ENCODE measurements around the gene PRSS57.
"Not testable (repeated sequence)": the region's sequence is repeated elsewhere in the genome, so short reads cannot be mapped to it uniquely, and the experiment has no call there.

Gene PRSS57

GRCh38 chr19:677601-678436 is 17.4 kb downstream of the PRSS57 start:
- DNase-seq (ENCODE audit: insufficient read length, low spot score) (peak; percentile 83), FAIRE-seq (no peak)
- TF ChIP-seq POLR2A (IDR thresholded peaks at IDR 0.05; ENCODE audit: low read depth, low read length): no peak

GRCh38 chr19:677201-677600 is 18.1 kb downstream of the PRSS57 start:
- DNase-seq (ENCODE audit: insufficient read length, low spot score): peak; percentile 95
- FAIRE-seq: no peak

GRCh38 chr19:676339-677105 is 18.7 kb downstream of the PRSS57 start, which contains the start of gene FSTL3:
FSTL3 (plus strand) TSS chr19:676392; CDS start chr19:676424, 32 bp downstream.
- no peak for DNase-seq (ENCODE audit: insufficient read length, low spot score)
- peak; percentile 90 for TF ChIP-seq POLR2A (IDR thresholded peaks at IDR 0.05; ENCODE audit: low read depth, low read length)
- FAIRE-seq: no peak

More at GRCh38 chr19:677201-677600, 18.1 kb downstream of the PRSS57 start:
- TF ChIP-seq POLR2A (IDR thresholded peaks at IDR 0.05; ENCODE audit: low read depth, low read length): no peak

DNA sequence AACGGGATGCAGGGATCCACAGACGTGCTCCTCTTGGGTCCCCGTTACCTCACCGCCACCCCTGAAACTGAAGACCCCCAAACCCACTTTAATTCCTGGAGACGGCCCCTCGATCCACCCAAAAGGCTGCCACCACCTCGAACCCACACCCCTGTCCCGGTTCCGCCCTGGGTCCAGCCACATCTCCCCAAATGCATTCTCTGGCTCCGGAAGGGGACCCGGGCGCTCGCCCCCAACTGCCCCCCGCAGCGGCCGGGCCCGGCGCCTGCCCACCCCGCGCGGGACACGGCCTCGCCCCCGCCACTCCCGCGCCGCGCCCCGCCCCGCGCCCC is 19.3 kb downstream of the PRSS57 start:
- no peak for DNase-seq (ENCODE audit: insufficient read length, low spot score)
- FAIRE-seq: no peak
- no peak for TF ChIP-seq POLR2A (IDR thresholded peaks at IDR 0.05; ENCODE audit: low read depth, low read length)

DNA sequence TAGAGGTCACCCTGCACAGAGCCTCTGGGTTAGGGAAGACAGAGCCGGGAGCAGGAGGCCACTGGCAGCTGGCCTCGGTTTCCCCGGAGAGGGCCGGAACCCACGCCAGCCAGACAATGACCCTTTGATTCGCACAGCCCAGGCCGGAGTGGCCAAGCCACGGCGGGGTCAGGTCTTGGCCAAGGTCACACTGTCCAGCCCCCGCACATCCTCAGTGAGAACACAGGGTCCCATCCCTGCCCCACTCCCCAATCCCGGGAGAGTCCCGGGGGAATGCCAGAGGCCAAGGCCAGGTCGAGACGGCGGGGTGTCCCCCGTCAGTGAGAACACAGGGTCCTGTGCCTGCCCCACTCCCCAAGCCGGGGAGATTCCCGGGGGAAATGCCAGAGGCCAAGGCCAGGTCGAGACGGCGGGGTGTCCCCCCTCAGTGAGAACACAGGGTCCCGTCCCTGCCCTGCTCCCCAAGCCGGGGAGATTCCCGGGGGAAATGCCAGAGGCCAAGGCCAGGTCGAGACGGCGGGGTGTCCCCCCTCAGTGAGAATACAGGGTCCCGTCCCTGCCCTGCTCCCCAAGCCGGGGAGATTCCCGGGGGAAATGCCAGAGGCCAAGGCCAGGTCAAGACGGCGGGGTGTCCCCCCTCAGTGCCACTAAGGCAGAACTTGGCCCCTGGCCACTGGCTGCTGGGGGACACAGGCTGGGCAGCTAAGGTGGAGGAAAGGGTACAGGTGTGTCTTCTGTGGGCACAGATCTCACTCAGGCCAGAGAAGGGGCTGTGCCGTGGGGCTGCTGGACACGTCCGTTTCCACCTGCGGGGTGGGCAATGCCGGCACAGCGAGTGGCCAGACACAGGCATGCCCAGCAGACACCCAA is 20.7 kb downstream of the PRSS57 start:
- no peak for DNase-seq (ENCODE audit: insufficient read length, low spot score)
- FAIRE-seq: no peak
- TF ChIP-seq POLR2A (IDR thresholded peaks at IDR 0.05; ENCODE audit: low read depth, low read length): no peak

DNA sequence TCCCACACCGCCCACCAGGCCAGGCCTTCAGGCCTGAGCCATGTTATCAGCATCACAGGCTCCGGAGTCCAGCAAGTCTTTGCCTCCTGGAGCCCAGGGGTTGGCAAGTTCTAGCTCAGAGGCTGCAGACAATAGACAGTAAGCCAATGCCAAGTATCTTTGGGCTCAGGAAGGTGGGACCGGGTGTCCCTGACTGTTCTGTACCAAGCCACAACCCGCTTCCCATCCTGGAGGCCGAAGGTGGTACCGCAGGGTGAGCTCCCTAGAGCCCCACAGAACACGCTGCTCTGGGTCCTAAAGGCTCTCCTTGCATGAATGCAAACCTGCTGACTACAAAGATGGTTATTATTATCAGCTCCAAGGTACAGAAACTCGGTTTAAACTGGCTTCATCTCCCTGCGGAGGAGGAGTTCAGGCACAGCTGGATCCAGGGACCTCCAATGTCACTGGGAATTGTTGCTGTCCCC is 24.6 kb downstream of the PRSS57 start:
- FAIRE-seq (no peak), DNase-seq (ENCODE audit: insufficient read length, low spot score) (no peak)
- TF ChIP-seq POLR2A (IDR thresholded peaks at IDR 0.05; ENCODE audit: low read depth, low read length): no peak

GRCh38 chr19:668675-669434 is 26.4 kb downstream of the PRSS57 start:
- FAIRE-seq; DNase-seq (ENCODE audit: insufficient read length, low spot score): not testable (repeated sequence)

DNA sequence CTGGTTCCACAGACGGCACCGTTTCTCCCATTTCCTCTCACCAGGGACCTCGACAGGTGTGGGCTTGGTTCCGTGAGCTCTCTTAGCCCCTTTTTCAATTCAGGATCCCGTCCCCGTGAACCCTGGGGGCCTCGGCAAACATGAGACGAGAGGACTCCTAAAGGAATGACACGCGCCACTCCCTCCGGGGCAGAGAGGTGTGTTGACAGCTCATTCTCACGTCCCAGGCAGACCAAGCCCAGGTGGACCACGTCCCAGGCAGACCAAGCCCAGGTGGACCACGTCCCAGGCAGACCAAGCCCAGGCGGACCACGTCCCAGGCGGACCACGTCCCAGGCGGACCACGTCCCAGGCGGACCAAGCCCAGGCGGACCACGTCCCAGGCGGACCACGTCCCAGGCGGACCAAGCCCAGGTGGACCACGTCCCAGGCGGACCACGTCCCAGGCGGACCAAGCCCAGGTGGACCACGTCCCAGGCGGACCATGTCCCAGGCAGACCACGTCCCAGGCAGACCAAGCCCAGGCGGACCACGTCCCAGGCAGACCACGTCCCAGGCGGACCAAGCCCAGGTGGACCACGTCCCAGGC is 28.2 kb downstream of the PRSS57 start:
- DNase-seq (ENCODE audit: insufficient read length, low spot score); FAIRE-seq: not testable (repeated sequence)

GRCh38 chr19:664913-665443 is 30.3 kb downstream of the PRSS57 start:
- TF ChIP-seq POLR2A (IDR thresholded peaks at IDR 0.05; ENCODE audit: low read depth, low read length): no peak
- FAIRE-seq (no peak), DNase-seq (ENCODE audit: insufficient read length, low spot score) (peak; percentile 91)

GRCh38 chr19:663682-664117 is 31.6 kb downstream of the PRSS57 start:
- no peak for FAIRE-seq
- no peak for TF ChIP-seq POLR2A (IDR thresholded peaks at IDR 0.05; ENCODE audit: low read depth, low read length)
- no peak for DNase-seq (ENCODE audit: insufficient read length, low spot score)

DNA sequence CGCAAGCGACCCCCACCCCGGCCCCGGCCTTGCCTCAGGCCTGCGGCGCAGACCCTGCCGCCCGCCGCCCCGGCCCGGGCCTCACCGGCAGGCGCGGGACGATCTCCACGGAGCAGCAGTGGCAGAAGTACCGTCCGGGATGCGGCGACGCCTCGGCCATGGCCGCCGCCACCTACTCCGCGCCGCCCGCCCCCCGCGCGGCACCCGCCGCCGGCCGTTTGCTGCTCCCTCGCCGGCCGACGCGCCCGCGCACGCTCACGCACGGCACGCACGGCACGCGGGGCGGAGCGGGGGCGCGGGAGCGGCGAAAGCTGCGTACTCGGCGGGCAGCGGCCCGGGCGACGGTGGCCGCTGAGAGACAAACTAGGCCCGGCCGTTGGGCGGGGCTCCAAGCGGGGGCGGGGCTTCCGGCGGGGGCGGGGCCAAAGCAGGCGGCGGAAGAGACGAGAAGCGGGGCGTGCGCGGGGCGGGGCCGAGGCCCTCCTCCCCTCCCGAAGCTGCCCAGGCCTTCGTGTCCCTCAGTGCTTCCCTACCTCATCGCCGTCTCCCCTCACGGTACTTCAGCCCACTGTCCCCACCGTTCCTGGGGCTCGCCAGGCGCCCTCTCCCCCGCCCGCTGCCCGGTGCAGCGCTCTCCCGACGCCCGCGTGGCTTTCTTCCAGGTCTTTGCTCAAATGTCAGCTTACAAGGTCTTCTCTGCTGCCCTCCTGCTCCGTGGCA is 32.1 kb downstream of the PRSS57 start, which contains the start of gene RNF126:
RNF126 (minus strand) TSS at position 253 of the 720 bp plus-strand sequence; CDS start at position 160, 93 bp downstream.
- FAIRE-seq: no peak
- peak; percentile 93 for DNase-seq (ENCODE audit: insufficient read length, low spot score)
- TF ChIP-seq POLR2A (IDR thresholded peaks at IDR 0.05; ENCODE audit: low read depth, low read length): peak; percentile 78

Data from H54 (cell line).